Pancreas (tissue), 10 donors: ENCODE measurements around the gene MAPKAPK2. TPM values are rescaled to one million over a fixed set of nuclear protein-coding genes. Genes with fewer than 3 reads are reported as not detected.
A peak's percentile ranks its signal among the peaks of the same experiment; 100 is the strongest.

Source experiments
- ATAC-seq, 4 donors: fragments of 200-7000 bp; cut with Tn5 transposase; one replicate each; pipeline versions ENCODE4 v1.8.0 to v1.9.1; 2020; ENCODE audit warnings: mild to moderate bottlenecking in 4 of 4, moderate library complexity in 4 of 4
- DNase-seq, 6 donors: peaks; one replicate each; pipeline ENCODE4 v3.0.0-alpha.2; 2020
- FAIRE-seq: peaks from 2 replicates; lab custom pipeline; 2012; peaks lifted over from hg19 to GRCh38; lab: Jason Lieb, UNC
- H3K27ac ChIP-seq, 4 donors: fragments of 200-600 bp; sonication (generic); 1 replicate in 3 of 4; 2 replicates in 1 of 4; pipeline versions ENCODE4 v1.5.0 to v1.8.0; 2020
- H3K27me3 ChIP-seq, 4 donors: fragments of 200-600 bp; one replicate each; pipeline ENCODE4 v1.8.0; 2021
- H3K36me3 ChIP-seq, 3 donors: fragments of 200-600 bp; sonication (generic) in 1 of 3; one replicate each; pipeline versions ENCODE4 v1.5.0 to v1.8.0; 2020 to 2021
- H3K4me1 ChIP-seq, 3 donors: fragments of 200-600 bp; one replicate each; pipeline ENCODE4 v1.8.0; 2021
- H3K4me3 ChIP-seq, 4 donors: fragments of 200-600 bp; sonication (generic) in 2 of 4; one replicate each; pipeline versions ENCODE4 v1.5.0 to v1.8.0; 2020 to 2021
- H3K9me3 ChIP-seq, 4 donors: fragments of 200-600 bp; one replicate each; pipeline ENCODE4 v1.8.0; 2021
- CTCF ChIP-seq, 4 donors: fragments of 200-600 bp; sonication (generic) in 3 of 4; IDR thresholded peaks; one replicate each; pipeline versions ENCODE4 v1.5.0 to v1.8.0; 2021; ENCODE audit warnings: antibody characterized with exemption in 4 of 4
- WGBS, 2 donors: extraction: QIAGEN DNeasy Blood & Tissue Kit; methylation state at CpG; one replicate each; pipeline ENCODE4 v1.1.7; 2013; 5-methylcytosine and 5-hydroxymethylcytosine counted together
- intact Hi-C, 3 donors: fragments of 100-400 bp; cut with DNase I; formaldehyde crosslinking; loops; one replicate each; pipeline versions ENCODE4 v1.11.1 to v1.14.2; 2022
- polyA plus RNA-seq, 2 donors: library from polyadenylated mRNA; stranded (reverse); fragments of 200-250 nt; gene quantifications; one replicate each; pipeline ENCODE4 v1.2.3, GENCODE V29; 2013
- total RNA-seq, 6 donors: library from RNA; stranded (reverse); fragmentation: NEBNext Ultra II Directional in 4 of 6; extraction: Animal tissue kit (Norgen Biotek cat#: 25700) in 4 of 6; gene quantifications; one replicate each; pipeline versions ENCODE4 v1.2.1 to v1.2.4, GENCODE V29; 2021 to 2023
- donor health status: healthy with polysubstance abuse.
- donor health status: DM: no; HTN: no; CAD: no; lungs with moderate emphysema.
- donor health status: DM: no; HTN: no; CAD: no.
- donor health status: control.
- donor health status: control.
- donor health status: Bipolar disorder and iron deficiency.
- donor health status: DM: yes; HTN: yes; CAD: no.
- donor health status: DM: no; HTN: no; CAD: no.
- donor health status: DM: no; HTN: no; CAD: no.
- donor health status: DM: yes; HTN: yes; CAD: no.

Gene MAPKAPK2
- total and polyA plus RNA-seq, 8 donors: 28.3 to 55.7 (median 35.1) TPM

DNA sequence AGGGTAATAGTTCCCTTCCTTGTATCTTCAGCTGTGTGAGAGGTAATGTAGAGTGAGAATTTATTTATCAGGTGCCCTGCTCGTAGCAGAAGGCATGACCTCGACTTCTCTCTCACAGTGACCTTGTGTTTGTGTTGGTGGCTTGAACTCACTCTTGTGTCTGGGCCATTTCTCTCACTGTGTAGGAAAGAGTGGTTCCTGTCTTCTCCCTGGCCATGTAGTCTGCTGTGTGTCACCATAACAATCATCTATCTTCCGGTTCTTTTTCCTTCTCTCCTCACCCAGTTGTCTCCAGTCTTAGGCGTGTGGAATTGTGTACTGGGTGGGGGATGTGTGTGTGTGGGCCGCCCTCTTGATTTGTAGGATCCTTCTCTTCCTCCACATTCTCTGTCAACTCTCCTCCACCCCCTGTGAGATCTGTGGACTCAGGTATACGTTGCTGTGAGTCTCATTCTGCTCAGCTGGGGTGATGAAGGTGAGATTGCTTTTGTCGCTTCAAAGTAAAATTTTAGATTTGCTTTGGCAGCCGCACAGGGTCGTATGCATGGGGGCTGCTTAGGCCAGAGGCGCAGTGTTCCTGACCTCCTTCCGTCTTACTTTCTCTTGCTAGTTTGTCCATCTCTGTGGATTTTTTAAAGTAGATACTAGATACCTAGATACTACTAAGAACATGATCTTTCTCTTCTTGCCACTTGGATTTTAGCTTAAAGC is 31.6 kb downstream of the MAPKAPK2 start:
- Histone ChIP-seq H3K27ac (peak overlapping the region in 2 of 4 donors; percentile 72 to 80), H3K4me3 (no peak overlapping the region), H3K36me3 (no peaks in the 10 kb centered on the region), H3K9me3 (no peaks in the 10 kb centered on the region), H3K4me1 (peaks cover 15 to 41% (median 20%) of the 10 kb centered on the region in 3 donors), H3K27me3 (no peaks in the 10 kb centered on the region)
- DNase-seq: peak in 1 of 6 donors; percentile 13
- WGBS, 2 donors: 72% methylated on average over 11 of the region's 11 CpGs
- FAIRE-seq: no peak
- peak in 3 of 4 donors; percentile 2 to 20 (median 17) for ATAC-seq
- intact Hi-C loops: no loop called here
- TF ChIP-seq CTCF (IDR thresholded peaks at IDR 0.05): no peak

GRCh38 chr1:206716870-206717673 is 32.4 kb downstream of the MAPKAPK2 start:
- WGBS, 2 donors: 84 to 89% methylated on average over 8 of the region's 8 CpGs
- FAIRE-seq: no peak
- peak in 1 of 6 donors; percentile 30 for DNase-seq
- Histone ChIP-seq H3K27ac (peak overlapping the region in 2 of 4 donors; percentile 72 to 80), H3K9me3 (no peaks in the 10 kb centered on the region), H3K36me3 (no peaks in the 10 kb centered on the region), H3K4me3 (no peak overlapping the region), H3K27me3 (no peaks in the 10 kb centered on the region), H3K4me1 (peaks cover 15 to 41% (median 20%) of the 10 kb centered on the region in 3 donors)
- no peak for ATAC-seq
- no peak for TF ChIP-seq CTCF (IDR thresholded peaks at IDR 0.05)
- intact Hi-C loops: no loop called here

DNA sequence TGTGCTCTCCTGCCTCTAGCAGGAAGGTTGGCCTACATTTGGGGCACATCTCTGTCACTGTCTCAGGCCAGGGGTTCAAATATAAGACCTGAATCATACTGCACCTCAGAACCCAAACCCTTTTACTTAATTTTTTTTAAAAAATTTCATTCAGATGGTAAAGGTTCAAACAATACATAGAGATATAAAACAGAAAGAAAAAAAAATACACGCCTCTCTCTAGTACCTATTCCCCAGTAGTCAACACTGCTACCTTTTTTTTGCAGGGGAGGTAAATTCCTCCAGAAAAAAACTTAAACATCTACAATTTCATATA is 32.9 kb downstream of the MAPKAPK2 start:
- intact Hi-C loops: no loop called here
- DNase-seq: no peak
- no peak for ATAC-seq
- H3K27ac ChIP-seq: no peak overlapping the region
- FAIRE-seq: no peak
- H3K4me1 ChIP-seq: peaks cover 17 to 37% (median 20%) of the 10 kb centered on the region in 3 donors
- H3K4me3 ChIP-seq: no peak overlapping the region
- TF ChIP-seq CTCF (IDR thresholded peaks at IDR 0.05): no peak
- WGBS, 2 donors: 92 to 95% methylated on average over 1 of the region's 1 CpG
- no peaks in the 10 kb centered on the region for H3K27me3 ChIP-seq
- no peaks in the 10 kb centered on the region for H3K36me3 ChIP-seq
- H3K9me3 ChIP-seq: no peaks in the 10 kb centered on the region

- no peaks in the 10 kb centered on the region for H3K9me3 ChIP-seq
- H3K36me3 ChIP-seq: no peaks in the 10 kb centered on the region
- FAIRE-seq (no peak), DNase-seq (peak in 1 of 6 donors; percentile 17), ATAC-seq (no peak)
- peaks cover 29 to 43% (median 34%) of the 10 kb centered on the region in 3 donors for H3K4me1 ChIP-seq
- H3K4me3 ChIP-seq: no peak overlapping the region
- no peak for TF ChIP-seq CTCF (IDR thresholded peaks at IDR 0.05)
- WGBS, 2 donors: 84 to 86% methylated on average over 10 of the region's 10 CpGs
- intact Hi-C loops: no loop called here
- H3K27ac ChIP-seq: no peak overlapping the region
- no peaks in the 10 kb centered on the region for H3K27me3 ChIP-seq
These were observed 34.6 kb downstream of the MAPKAPK2 start for GRCh38 chr1:206719169-206719839.
